Adrenal gland (tissue), 12 donors: ENCODE measurements around the gene SPNS3. TPM values are rescaled to one million over a fixed set of nuclear protein-coding genes. Genes with fewer than 3 reads are reported as not detected.

ENCODE experiments used
- polyA plus RNA-seq, 3 donors: library from polyadenylated mRNA; stranded (reverse); fragments of 200-250 nt in 2 of 3; fragments of 350-450 nt in 1 of 3; fragmentation: Illumina TruSeq in 1 of 3; extraction: RNeasy Lipid Tissue Mini Kit (QIAGEN cat#74804) in 1 of 3; gene quantifications; one replicate each; pipeline ENCODE4 v1.2.3, GENCODE V29; 2013 to 2014
- total RNA-seq, 9 donors: library from RNA; depleted of rRNA in 4 of 9; stranded (reverse); fragments of >200 nt in 4 of 9; fragments of 120-200 nt in 1 of 9; fragmentation: NEBNext Ultra II Directional in 1 of 9; extraction: Animal tissue kit (Norgen Biotek cat#: 25700) in 1 of 9; gene quantifications; one replicate each; pipeline versions ENCODE4 v1.1.0 to v1.2.4, GENCODE V29; 2013 to 2023
- donor health status: healthy with polysubstance abuse.
- donor health status: Bipolar disorder and iron deficiency.
- donor health status: DM: yes; HTN: yes; CAD: no.
- donor health status: DM: no; HTN: no; CAD: no.
- donor health status: DM: no; HTN: no; CAD: no.
- donor health status: DM: yes; HTN: yes; CAD: no.

Gene SPNS3
- total and polyA plus RNA-seq, 12 donors: 0.33 to 10.5 (median 4.3) TPM

Other genes with a start within 250 kb of the SPNS3 start
- 10 to 100 TPM; 25.3 to 91.0 (median 64.3) TPM for gene ANKFY1, start 170.0 kb upstream of the SPNS3 start, total RNA-seq
- 10 to 100 TPM; 14.8 to 25.6 (median 22.4) TPM for gene ANKFY1, start 170.0 kb upstream of the SPNS3 start, polyA plus RNA-seq
- 10 to 100 TPM; 40.6 to 63.6 (median 56.1) TPM for gene UBE2G1, start 67.3 kb upstream of the SPNS3 start, total RNA-seq
- gene UBE2G1, start 67.3 kb upstream of the SPNS3 start, polyA plus RNA-seq: 10 to 100 TPM in 1 of 3 donors, 1 to 10 TPM in 2; 7.6 to 49.8 (median 8.1) TPM
- gene SPNS2, start 64.9 kb downstream of the SPNS3 start, total RNA-seq: 10 to 100 TPM in 1 of 9 donors, 1 to 10 TPM in 8; 1.4 to 15.1 (median 7.5) TPM
- 10 to 100 TPM in 2 of 3 donors, under 1 TPM in 1; 0.90 to 25.1 (median 10.4) TPM for gene SPNS2, start 64.9 kb downstream of the SPNS3 start, polyA plus RNA-seq
- gene MYBBP1A, start 121.4 kb downstream of the SPNS3 start, total RNA-seq: 10 to 100 TPM; 17.9 to 65.5 (median 42.2) TPM
- gene MYBBP1A, start 121.4 kb downstream of the SPNS3 start, polyA plus RNA-seq: 10 to 100 TPM; 19.0 to 62.3 (median 46.8) TPM
- gene GGT6, start 126.6 kb downstream of the SPNS3 start, total RNA-seq: 1 to 10 TPM in 6 of 9 donors, under 1 TPM in 3; 0.06 to 4.2 (median 1.5) TPM
- gene GGT6, start 126.6 kb downstream of the SPNS3 start, polyA plus RNA-seq: under 1 TPM; 0.32 to 0.40 (median 0.34) TPM
- gene SMTNL2, start 150.6 kb downstream of the SPNS3 start, total RNA-seq: under 1 TPM in 5 of 9 donors, not detected in 4; 0.11 to 0.94 (median 0.17) TPM
- under 1 TPM in 2 of 3 donors, not detected in 1; 0.16 to 0.24 TPM for gene SMTNL2, start 150.6 kb downstream of the SPNS3 start, polyA plus RNA-seq
- under 1 TPM in 2 of 9 donors, not detected in 7; 0.22 to 0.56 TPM for gene ALOX15, start 207.7 kb downstream of the SPNS3 start, total RNA-seq
- gene ALOX15, start 207.7 kb downstream of the SPNS3 start, polyA plus RNA-seq: under 1 TPM in 1 of 3 donors, not detected in 2; 0.08 TPM